ENCODE measurements around the gene FNIP2.

- TF ChIP-seq CTCF (tag by site-specific recombination; IDR thresholded peaks at IDR 0.05) (no peak), ZNF138 (tag by site-specific recombination; IDR thresholded peaks at IDR 0.05; ENCODE audit: borderline replicate concordance) (no peak), OSR2 (tag by site-specific recombination; IDR thresholded peaks at IDR 0.05) (no peak), YY1 (tag by site-specific recombination; IDR thresholded peaks at IDR 0.05) (no peak), KLF10 (tag by site-specific recombination; IDR thresholded peaks at IDR 0.05) (no peak)
Observed at GRCh38 chr4:158722291-158722916, 46.4 kb upstream of the FNIP2 start.
